HepG2 (cell line): ENCODE data around the gene CXXC5. TPM values are rescaled to one million over a fixed set of nuclear protein-coding genes. Genes with fewer than 3 reads are reported as not detected.

Experiments used
- AGO1 ChIP-seq: fragments of 200-400 bp; formaldehyde crosslinking; IDR thresholded peaks from 2 replicates; pipeline ENCODE4 v1.6.1; 2017; ENCODE audit warnings: mild to moderate bottlenecking, low read depth, low read length, moderate library complexity; ENCODE audit not compliant: poor library complexity, severe bottlenecking
- AKAP8 ChIP-seq: sonication (generic); formaldehyde crosslinking; IDR thresholded peaks from 2 replicates; pipeline ENCODE4 v1.5.1; 2020; ENCODE audit warnings: mild to moderate bottlenecking, missing genetic modification reagents
- CBX2 ChIP-seq, 2 experiments: fragments of 200-600 bp in 1 of 2; sonication (generic); formaldehyde crosslinking in 1 of 2; IDR thresholded peaks; 2 replicates each; pipeline versions ENCODE4 v1.7.0 to v1.8.1; 2018 to 2022; ENCODE audit warnings: low read depth in 2 of 2, low read length in 1 of 2, mild to moderate bottlenecking in 1 of 2, missing genetic modification reagents in 1 of 2
- CTCF ChIP-seq: sonication (generic); formaldehyde crosslinking; IDR thresholded peaks from 2 replicates; pipeline ENCODE4 v1.5.0; 2020; ENCODE audit warnings: mild to moderate bottlenecking, missing genetic modification reagents, moderate library complexity
- FOXP1 ChIP-seq, 2 experiments: fragments of 450-650 bp in 1 of 2; IDR thresholded peaks; 2 replicates each; pipeline ENCODE4 v1.6.1; 2017 to 2018; ENCODE audit warnings: antibody characterized with exemption in 1 of 2
- GATAD1 ChIP-seq: IDR thresholded peaks from 2 replicates; pipeline ENCODE4 v1.6.1; 2016; ENCODE audit warnings: missing genetic modification reagents, missing compliant biosample characterization
- HES4 ChIP-seq: sonication (generic); formaldehyde crosslinking; IDR thresholded peaks from 2 replicates; pipeline ENCODE4 v1.9.0; 2021; ENCODE audit warnings: mild to moderate bottlenecking, missing genetic modification reagents, borderline replicate concordance
- MTF1 ChIP-seq: sonication (generic); formaldehyde crosslinking; IDR thresholded peaks from 2 replicates; pipeline ENCODE4 v1.5.0; 2020; ENCODE audit warnings: missing genetic modification reagents
- PRDM10 ChIP-seq: sonication (generic); formaldehyde crosslinking; IDR thresholded peaks from 2 replicates; pipeline ENCODE4 v1.4.0; 2020; ENCODE audit warnings: low read depth, missing genetic modification reagents
- SETDB1 ChIP-seq: sonication (generic); formaldehyde crosslinking; IDR thresholded peaks from 2 replicates; pipeline ENCODE4 v1.5.1; 2020; ENCODE audit warnings: missing genetic modification reagents, mild to moderate bottlenecking, borderline replicate concordance
- SKI ChIP-seq: fragments of 450-650 bp; IDR thresholded peaks from one replicate; pipeline ENCODE4 v1.6.1; 2018; ENCODE audit warnings: mild to moderate bottlenecking; ENCODE audit not compliant: partially characterized antibody
- SMAD9 ChIP-seq: sonication (generic); formaldehyde crosslinking; IDR thresholded peaks from 2 replicates; pipeline ENCODE4 v1.5.1; 2020; ENCODE audit warnings: mild to moderate bottlenecking, missing genetic modification reagents
- SMC3 ChIP-seq: IDR thresholded peaks from 2 replicates; pipeline ENCODE4 v1.6.1; 2011; ENCODE audit warnings: low read length, improper control_type of control experiment
- SNAPC2 ChIP-seq: sonication (generic); formaldehyde crosslinking; IDR thresholded peaks from 2 replicates; pipeline ENCODE4 v1.8.1; 2022; ENCODE audit warnings: mild to moderate bottlenecking, missing genetic modification reagents
- STAG1 ChIP-seq: sonication (generic); formaldehyde crosslinking; IDR thresholded peaks from 2 replicates; pipeline ENCODE4 v1.4.0; 2020; ENCODE audit warnings: missing genetic modification reagents
- TRIM22 ChIP-seq: fragments of 450-650 bp; IDR thresholded peaks from 2 replicates; pipeline ENCODE4 v1.6.1; 2017
- U2AF1 ChIP-seq: fragments of 200-400 bp; formaldehyde crosslinking; optimal IDR thresholded peaks from 2 replicates; pipeline ENCODE3; 2017; ENCODE audit warnings: mild to moderate bottlenecking, low read depth, low read length
- XBP1 ChIP-seq: sonication (generic); formaldehyde crosslinking; IDR thresholded peaks from 2 replicates; pipeline ENCODE4 v1.5.0; 2020; ENCODE audit warnings: missing genetic modification reagents
- ZFP90 ChIP-seq: sonication (generic); formaldehyde crosslinking; IDR thresholded peaks from 2 replicates; pipeline ENCODE4 v1.8.0; 2022; ENCODE audit warnings: missing genetic modification reagents, mild to moderate bottlenecking, inconsistent platforms, borderline replicate concordance
- ZNF121 ChIP-seq: sonication (generic); formaldehyde crosslinking; IDR thresholded peaks from 2 replicates; pipeline ENCODE4 v1.5.0; 2020; ENCODE audit warnings: mild to moderate bottlenecking, missing genetic modification reagents
- ZNF180 ChIP-seq: sonication (generic); formaldehyde crosslinking; IDR thresholded peaks from 2 replicates; pipeline ENCODE4 v1.4.0; 2020; ENCODE audit warnings: low read depth, missing genetic modification reagents, borderline replicate concordance
- ZNF253 ChIP-seq: sonication (generic); formaldehyde crosslinking; IDR thresholded peaks from 2 replicates; pipeline ENCODE4 v1.8.0; 2022; ENCODE audit warnings: mild to moderate bottlenecking, missing genetic modification reagents, borderline replicate concordance
- ZNF337 ChIP-seq: sonication (generic); formaldehyde crosslinking; IDR thresholded peaks from 2 replicates; pipeline ENCODE4 v1.5.1; 2020; ENCODE audit warnings: missing genetic modification reagents, low read depth, mild to moderate bottlenecking, borderline replicate concordance
- ZNF543 ChIP-seq: sonication (generic); formaldehyde crosslinking; IDR thresholded peaks from 2 replicates; pipeline ENCODE4 v1.4.0; 2020; ENCODE audit warnings: mild to moderate bottlenecking, missing genetic modification reagents
- polyA plus RNA-seq, 8 experiments: library from polyadenylated mRNA; depleted of rRNA in 3 of 8; stranded (reverse) in 7 of 8; unstranded in 1 of 8; fragments of >200 nt; fragmentation: Illumina TruSeq in 4 of 8; extraction: Trizol in 4 of 8; gene quantifications; 2 replicates each; pipeline versions ENCODE4 v1.2.1 to v1.2.3, GENCODE V29; 2011 to 2016; ENCODE audit warnings: low read depth in 4 of 8, missing spikeins in 1 of 8, mixed read lengths in 1 of 8; ENCODE audit not compliant: insufficient read depth in 1 of 8
- total RNA-seq, 5 experiments: library from RNA; depleted of rRNA; stranded (reverse); fragments of >200 nt; fragmentation: Illumina TruSeq; extraction: Trizol; gene quantifications; 2 replicates each; pipeline ENCODE4 v1.2.3, GENCODE V29; 2016; ENCODE audit warnings: low read depth in 1 of 5

The CXXC5 gene
- total and polyA plus RNA-seq, 2 of the 13 experiments (the other 11 are each of a cell fraction or from before 2014, with no cell fraction given) = 32.3 to 33.0 TPM

- TF ChIP-seq AGO1 (peak; percentile 12), TRIM22 (no peak), CTCF (peak; percentile 63), STAG1 (CRISPR knock-in tag) (peak; percentile 69), SNAPC2 (CRISPR knock-in tag) (no peak), HES4 (CRISPR knock-in tag) (no peak), CBX2 (IDR thresholded peaks at IDR 0.05; ENCODE audit: low read depth, low read length) (no peak), CBX2 (CRISPR knock-in tag; IDR thresholded peaks at IDR 0.05; ENCODE audit: low read depth) (no peak), SETDB1 (no peak), ZNF180 (CRISPR knock-in tag) (no peak), XBP1 (CRISPR knock-in tag) (no peak), ZNF337 (CRISPR knock-in tag) (no peak), SMAD9 (no peak), ZNF121 (CRISPR knock-in tag) (no peak), PRDM10 (CRISPR knock-in tag) (no peak), SKI (no peak), FOXP1 (IDR thresholded peaks at IDR 0.05) (no peak), FOXP1 (CRISPR knock-in tag; IDR thresholded peaks at IDR 0.05) (no peak), AKAP8 (0 out of 2 replicates have a peak, but pooled peaks have one; percentile 0), ZNF253 (CRISPR knock-in tag) (no peak), MTF1 (CRISPR knock-in tag) (no peak), GATAD1 (CRISPR knock-in tag) (no peak), SMC3 (peak; percentile 26), ZNF543 (CRISPR knock-in tag) (no peak), U2AF1 (no peak), ZFP90 (no peak)
Observed at GRCh38 chr5:139690064-139690802, 42.1 kb downstream of the CXXC5 start (continued).
